ENCODE data around the gene LTBP2.

LTBP2 gene

GRCh38 chr14:74585406-74586335 is 26.4 kb downstream of the LTBP2 start:
- Mint-ChIP-seq H3K9me3 (no peaks in the 10 kb centered on the region), H3K27me3 (peaks cover 17% of the 10 kb centered on the region), H3K4me3 (no peak overlapping the region), H3K4me1 (no peaks in the 10 kb centered on the region), H3K27ac (no peak overlapping the region), H3K36me3 (no peaks in the 10 kb centered on the region)
- CTCF ChIA-PET: no interaction called here
- DNase-seq: no peak

- no peaks in the 10 kb centered on the region for H3K36me3 Mint-ChIP-seq
- H3K4me3 Mint-ChIP-seq: no peak overlapping the region
- H3K9me3 Mint-ChIP-seq: no peaks in the 10 kb centered on the region
- no peak overlapping the region for H3K27ac Mint-ChIP-seq
- DNase-seq: no peak
- peaks cover 4% of the 10 kb centered on the region for H3K4me1 Mint-ChIP-seq
- CTCF ChIA-PET: no interaction called here
- H3K27me3 Mint-ChIP-seq: peaks cover 17% of the 10 kb centered on the region
Measured at GRCh38 chr14:74584951-74585350, 27.1 kb downstream of the LTBP2 start.

DNA sequence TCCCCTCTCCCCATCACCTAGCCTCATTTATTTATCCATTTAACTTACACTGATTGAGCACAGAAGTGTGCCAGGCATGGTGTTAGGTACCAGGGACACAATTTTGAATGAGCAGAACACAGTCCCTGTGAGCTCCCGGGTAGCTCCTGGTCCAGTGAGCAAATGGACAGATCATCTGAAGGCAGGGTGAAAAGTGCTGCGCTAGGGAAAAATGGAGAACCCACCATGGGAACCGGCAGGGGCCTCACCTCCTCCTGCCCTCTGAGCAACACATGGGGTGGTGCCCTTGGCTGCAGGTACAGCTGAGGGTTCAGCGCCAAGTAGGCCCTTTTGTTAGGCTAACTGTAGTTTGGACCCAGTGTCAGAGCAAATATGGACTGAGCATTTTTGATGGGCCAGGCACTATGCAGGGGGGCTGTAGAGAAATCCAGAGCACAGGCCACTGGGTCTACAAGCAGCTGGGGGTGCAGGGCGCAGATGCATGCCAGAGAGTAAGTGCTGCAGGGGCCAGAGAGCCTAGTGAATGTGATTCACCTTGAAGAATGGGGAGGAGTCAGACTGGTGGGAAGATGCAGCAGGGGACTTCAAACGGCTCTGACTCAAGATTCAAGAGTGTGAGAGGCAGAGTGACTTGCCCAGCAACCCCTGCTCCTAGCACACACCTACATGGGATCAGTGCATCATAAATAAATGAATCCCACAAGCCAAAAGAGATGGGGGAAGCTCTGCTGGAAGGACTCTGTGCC is 28.2 kb downstream of the LTBP2 start:
- peaks cover 12% of the 10 kb centered on the region for H3K4me1 Mint-ChIP-seq
- no peaks in the 10 kb centered on the region for H3K36me3 Mint-ChIP-seq
- H3K4me3 Mint-ChIP-seq: no peak overlapping the region
- no peak overlapping the region for H3K27ac Mint-ChIP-seq
- DNase-seq: no peak
- H3K9me3 Mint-ChIP-seq: no peaks in the 10 kb centered on the region
- H3K27me3 Mint-ChIP-seq: peaks cover 17% of the 10 kb centered on the region
- CTCF ChIA-PET: no interaction called here

- Mint-ChIP-seq H3K27me3 (peaks cover 22% of the 10 kb centered on the region), H3K4me1 (peaks cover 12% of the 10 kb centered on the region), H3K27ac (peak overlapping the region; percentile 56), H3K9me3 (no peaks in the 10 kb centered on the region), H3K4me3 (no peak overlapping the region), H3K36me3 (no peaks in the 10 kb centered on the region)
- no peak for DNase-seq
- CTCF ChIA-PET: no interaction called here
Measured at GRCh38 chr14:74582910-74583581, 29.0 kb downstream of the LTBP2 start.

DNA sequence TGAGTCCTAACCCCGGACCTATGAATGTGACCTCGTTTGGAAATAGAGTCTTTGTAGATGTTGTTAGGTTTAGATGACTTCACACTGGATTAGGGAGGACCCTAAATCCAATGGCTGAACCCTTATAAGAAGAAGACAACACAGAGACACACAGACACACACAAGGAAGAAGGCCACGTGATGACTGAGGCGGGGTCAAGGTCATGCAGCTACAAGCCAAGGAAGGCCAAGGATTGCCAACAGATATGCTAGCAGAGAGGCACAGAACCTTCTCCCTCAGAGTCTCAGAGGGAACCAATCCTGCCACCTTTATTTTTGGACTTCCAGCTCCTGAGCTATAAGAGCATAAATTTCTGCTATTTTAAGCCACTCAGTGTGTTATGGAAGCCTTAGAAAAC is 31.8 kb downstream of the LTBP2 start:
- H3K36me3 Mint-ChIP-seq: no peaks in the 10 kb centered on the region
- H3K4me1 Mint-ChIP-seq: peaks cover 12% of the 10 kb centered on the region
- no peak overlapping the region for H3K4me3 Mint-ChIP-seq
- no peak overlapping the region for H3K27ac Mint-ChIP-seq
- DNase-seq: no peak
- H3K27me3 Mint-ChIP-seq: peaks cover 28% of the 10 kb centered on the region
- CTCF ChIA-PET: no interaction called here
- no peaks in the 10 kb centered on the region for H3K9me3 Mint-ChIP-seq

- Mint-ChIP-seq H3K4me3 (no peak overlapping the region), H3K27me3 (peaks cover 31% of the 10 kb centered on the region), H3K4me1 (peaks cover 17% of the 10 kb centered on the region), H3K36me3 (no peaks in the 10 kb centered on the region), H3K9me3 (no peaks in the 10 kb centered on the region), H3K27ac (peak overlapping the region; percentile 61)
- CTCF ChIA-PET: no interaction called here
- no peak for DNase-seq
Measured at GRCh38 chr14:74579447-74580274, 32.4 kb downstream of the LTBP2 start.

DNA sequence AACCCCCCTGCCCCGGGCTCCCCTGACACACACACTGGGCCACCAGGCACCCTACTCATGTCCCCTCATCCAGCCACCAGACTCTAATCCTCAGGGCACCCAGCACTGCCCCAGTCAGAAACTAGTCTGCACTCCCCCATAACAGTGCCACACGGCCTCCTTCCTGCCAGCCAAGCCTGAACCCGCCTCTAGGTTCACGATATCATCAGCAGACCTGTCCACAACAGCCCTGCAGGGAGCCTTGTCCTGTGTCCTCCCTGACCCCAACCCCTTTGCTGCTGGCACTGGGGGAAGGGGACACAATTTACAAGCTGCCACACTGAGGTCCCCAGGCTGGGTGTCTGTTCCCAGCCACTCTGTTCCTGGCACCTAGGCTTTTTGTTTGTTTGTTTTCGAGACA is 33.6 kb downstream of the LTBP2 start:
- peaks cover 28% of the 10 kb centered on the region for H3K4me1 Mint-ChIP-seq
- no peak overlapping the region for H3K27ac Mint-ChIP-seq
- no peak overlapping the region for H3K4me3 Mint-ChIP-seq
- DNase-seq: no peak
- CTCF ChIA-PET: no interaction called here
- H3K36me3 Mint-ChIP-seq: no peaks in the 10 kb centered on the region
- H3K27me3 Mint-ChIP-seq: peaks cover 24% of the 10 kb centered on the region
- no peaks in the 10 kb centered on the region for H3K9me3 Mint-ChIP-seq

- CTCF ChIA-PET: no interaction called here
Measured at GRCh38 chr14:74577948-74578275, 34.1 kb downstream of the LTBP2 start.

DNA sequence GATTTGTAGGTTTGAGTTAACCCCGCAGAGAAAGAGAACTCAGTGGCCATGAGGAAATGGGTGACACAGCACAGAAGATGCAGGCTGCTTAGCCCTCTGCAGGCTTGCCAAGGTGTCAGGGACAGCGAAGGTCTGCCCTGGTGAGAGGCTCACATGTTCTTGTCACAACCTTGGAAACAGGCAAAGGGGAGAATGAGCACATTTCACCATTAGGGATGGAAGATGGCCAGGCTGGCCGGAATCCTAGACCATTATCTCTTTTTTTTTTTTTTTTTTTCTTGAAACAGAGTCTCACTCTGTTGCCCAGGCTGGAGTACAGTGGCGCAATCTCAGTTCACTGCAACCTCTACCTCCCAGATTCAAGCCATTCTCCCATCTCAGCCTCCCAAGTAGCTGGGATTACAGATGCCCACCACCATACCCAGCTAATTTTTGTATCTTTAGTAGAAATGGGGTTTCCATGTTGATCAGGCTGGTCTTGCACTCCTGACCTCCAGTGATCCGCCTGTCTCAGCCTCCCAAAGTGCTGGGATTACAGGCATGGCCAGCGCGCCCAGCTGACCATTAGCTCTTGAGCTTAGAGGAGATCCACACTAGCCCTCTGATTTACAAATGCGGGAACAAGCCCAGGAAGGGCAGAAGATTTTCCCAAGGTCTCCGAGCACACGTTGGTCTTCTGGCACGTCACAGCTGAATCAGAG is 34.6 kb downstream of the LTBP2 start:
- H3K4me1 Mint-ChIP-seq: peaks cover 36% of the 10 kb centered on the region
- no peaks in the 10 kb centered on the region for H3K36me3 Mint-ChIP-seq
- H3K27ac Mint-ChIP-seq: no peak overlapping the region
- H3K4me3 Mint-ChIP-seq: no peak overlapping the region
- peaks cover 34% of the 10 kb centered on the region for H3K27me3 Mint-ChIP-seq
- no peaks in the 10 kb centered on the region for H3K9me3 Mint-ChIP-seq
- no peak for DNase-seq
- CTCF ChIA-PET: interaction anchor here (1.0 kb wide), 1 partner anchor 32 kb away, joined by 3 read pairs; no protein-coding TSS in a partner anchor

More at GRCh38 chr14:74577948-74578275, 34.1 kb downstream of the LTBP2 start:
- no peak overlapping the region for H3K27ac Mint-ChIP-seq
- no peak for DNase-seq
- peaks cover 31% of the 10 kb centered on the region for H3K4me1 Mint-ChIP-seq
- H3K4me3 Mint-ChIP-seq: no peak overlapping the region
- no peaks in the 10 kb centered on the region for H3K9me3 Mint-ChIP-seq
- H3K36me3 Mint-ChIP-seq: no peaks in the 10 kb centered on the region
- peaks cover 29% of the 10 kb centered on the region for H3K27me3 Mint-ChIP-seq

- Mint-ChIP-seq H3K4me1 (peaks cover 46% of the 10 kb centered on the region), H3K36me3 (no peaks in the 10 kb centered on the region), H3K27ac (no peak overlapping the region), H3K27me3 (peaks cover 49% of the 10 kb centered on the region), H3K4me3 (no peak overlapping the region), H3K9me3 (no peaks in the 10 kb centered on the region)
- CTCF ChIA-PET: interaction anchor here (1.0 kb wide), 1 partner anchor 74 kb away, joined by 3 read pairs; no protein-coding TSS in a partner anchor
- no peak for DNase-seq
Measured at GRCh38 chr14:74575936-74576335, 36.1 kb downstream of the LTBP2 start.

- no peak for DNase-seq
- Mint-ChIP-seq H3K27ac (no peak overlapping the region), H3K4me1 (peaks cover 46% of the 10 kb centered on the region), H3K36me3 (no peaks in the 10 kb centered on the region), H3K27me3 (peaks cover 52% of the 10 kb centered on the region), H3K9me3 (no peaks in the 10 kb centered on the region), H3K4me3 (no peak overlapping the region)
- CTCF ChIA-PET: interaction anchor here (1.0 to 1.1 kb wide), 2 partner anchors 34 to 73 kb away, joined by 3 to 4 read pairs; no protein-coding TSS in a partner anchor
Measured at GRCh38 chr14:74575507-74575906, 36.5 kb downstream of the LTBP2 start.

- no peak for DNase-seq
- no peak overlapping the region for H3K27ac Mint-ChIP-seq
Measured at GRCh38 chr14:74574706-74575105, 37.3 kb downstream of the LTBP2 start.

DNA sequence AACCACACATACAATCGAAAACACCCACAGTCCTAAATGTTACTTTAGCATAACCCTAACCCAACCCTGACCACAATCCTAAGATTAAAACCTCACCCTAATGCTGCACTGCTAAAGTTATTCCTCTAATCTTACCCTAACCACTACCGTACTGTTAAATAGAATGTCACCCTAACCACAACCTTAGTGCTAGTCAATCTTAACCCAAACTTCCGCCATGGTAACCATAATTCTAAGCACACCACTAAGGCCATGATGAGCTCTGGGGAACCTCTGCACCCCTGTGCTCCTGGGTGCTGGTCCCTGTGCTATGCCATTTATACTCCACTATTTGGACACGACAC is 38.0 kb downstream of the LTBP2 start:
- Mint-ChIP-seq H3K4me3 (no peak overlapping the region), H3K4me1 (peaks cover 34% of the 10 kb centered on the region), H3K36me3 (no peaks in the 10 kb centered on the region), H3K9me3 (no peaks in the 10 kb centered on the region), H3K27me3 (peaks cover 67% of the 10 kb centered on the region), H3K27ac (no peak overlapping the region)
- CTCF ChIA-PET: no interaction called here
- DNase-seq: no peak

More at GRCh38 chr14:74574706-74575105, 37.3 kb downstream of the LTBP2 start:
- H3K9me3 Mint-ChIP-seq: no peaks in the 10 kb centered on the region
- CTCF ChIA-PET: interaction anchor here (1.0 to 1.1 kb wide), 2 partner anchors 34 to 73 kb away, joined by 3 to 4 read pairs; no protein-coding TSS in a partner anchor
- peaks cover 40% of the 10 kb centered on the region for H3K4me1 Mint-ChIP-seq
- H3K36me3 Mint-ChIP-seq: no peaks in the 10 kb centered on the region
- H3K27me3 Mint-ChIP-seq: peaks cover 60% of the 10 kb centered on the region
- H3K4me3 Mint-ChIP-seq: no peak overlapping the region

Data from activated naive CD4-positive, alpha-beta T cell treated with anti-CD3 and anti-CD28 coated beads, Interleukin-2, amount 10 ng/mL, durations not matched to agents 7 days and 5 days (primary cell).